Body of pancreas (tissue), 4 donors: ENCODE results near the gene ASPHD2.

Experiments used
- CTCF ChIP-seq, 7 experiments: fragments of 450-650 bp in 4 of 7; fragments of 200-600 bp in 3 of 7; sonication (generic) in 3 of 7; IDR thresholded peaks; one replicate each; pipeline ENCODE4 v1.5.1; 2016 to 2019; ENCODE audit warnings: antibody characterized with exemption in 7 of 7
- POLR2A ChIP-seq, 3 donors: fragments of 450-650 bp; IDR thresholded peaks; one replicate each; pipeline ENCODE4 v1.6.1; 2016; ENCODE audit warnings: antibody characterized with exemption in 3 of 3, mild to moderate bottlenecking in 2 of 3

GRCh38 chr22:26391091-26391490 is 38.0 kb upstream of the ASPHD2 start:
- no peak for TF ChIP-seq POLR2A (IDR thresholded peaks at IDR 0.05)
- TF ChIP-seq CTCF (IDR thresholded peaks at IDR 0.05) = no peak
